H1 (cell line): ENCODE data around the gene ACKR3. TPM values are rescaled to one million over a fixed set of nuclear protein-coding genes. Genes with fewer than 3 reads are reported as not detected.

Source experiments
- CTCF ChIA-PET: fragments of 300-600 bp; sonication (Branson Sonifier 250); formaldehyde crosslinking; loops from one replicate; lab custom pipeline; 2021; ENCODE audit not compliant: partially characterized antibody; lab: Charles Lee
- POLR2A ChIA-PET: fragments of 300-600 bp; sonication (Branson Sonifier 250); formaldehyde crosslinking; loops from one replicate; lab custom pipeline; 2021; ENCODE audit warnings: inconsistent platforms; ENCODE audit not compliant: partially characterized antibody; lab: Charles Lee
- DNase-seq, 2 experiments: peaks; one replicate each; pipeline versions ENCODE4 v3.0.0 to v3.0.0-alpha.2; 2010 to 2022; ENCODE audit warnings: low spot score in 2 of 2, low read depth in 1 of 2, mixed read lengths in 1 of 2
- FAIRE-seq: peaks from 2 replicates; lab custom pipeline; 2011; peaks lifted over from hg19 to GRCh38; lab: Jason Lieb, UNC
- H2AFZ ChIP-seq: 2 replicates; pipeline ENCODE4 v1.8.1; 2012; ENCODE audit warnings: low read length, inconsistent platforms
- H2AK5ac ChIP-seq: 2 replicates; pipeline ENCODE4 v1.6.1; 2013; ENCODE audit warnings: low read depth, low read length
- H2BK120ac ChIP-seq: replicated peaks from 2 replicates; pipeline ENCODE3; 2013; ENCODE audit warnings: low read depth, low read length, inconsistent platforms
- H2BK12ac ChIP-seq: 2 replicates; pipeline ENCODE4 v1.6.1; 2013; ENCODE audit warnings: low read depth, low read length
- H2BK15ac ChIP-seq: 2 replicates; pipeline ENCODE4 v1.6.1; 2013; ENCODE audit warnings: low read length
- H2BK20ac ChIP-seq: 2 replicates; pipeline ENCODE4 v1.6.1; 2013; ENCODE audit warnings: low read length
- H2BK5ac ChIP-seq: 2 replicates; pipeline ENCODE4 v1.6.1; 2013; ENCODE audit warnings: low read depth, low read length
- H3K14ac ChIP-seq: 2 replicates; pipeline ENCODE4 v1.6.1; 2013; ENCODE audit warnings: inconsistent platforms; ENCODE audit not compliant: insufficient read length
- H3K18ac ChIP-seq: 2 replicates; pipeline ENCODE4 v1.6.1; 2013; ENCODE audit warnings: low read length; ENCODE audit errors: extremely low read depth
- H3K23ac ChIP-seq: 2 replicates; pipeline ENCODE4 v1.6.1; 2013; ENCODE audit warnings: inconsistent platforms; ENCODE audit not compliant: insufficient read length
- H3K23me2 ChIP-seq: 2 replicates; pipeline ENCODE4 v1.6.1; 2013; ENCODE audit warnings: low read depth, low read length
- H3K27ac ChIP-seq: 2 replicates; pipeline ENCODE4 v1.6.1; 2011; ENCODE audit warnings: low read depth, low read length, inconsistent platforms
- H3K27me3 ChIP-seq, 4 experiments: replicated peaks in 1 of 4; 1 replicate in 1 of 4; 2 replicates in 3 of 4; pipeline versions ENCODE4 v1.6.1 to v1.8.1; 2011 to 2013; ENCODE audit warnings: low read length in 3 of 4, mild to moderate bottlenecking in 3 of 4, inconsistent platforms in 2 of 4, mixed read lengths in 2 of 4, moderate library complexity in 1 of 4; ENCODE audit not compliant: control insufficient read depth in 3 of 4, insufficient read depth in 3 of 4; ENCODE audit errors: extremely low read depth in 1 of 4
- H3K36me3 ChIP-seq, 4 experiments: 2 replicates each; pipeline versions ENCODE4 v1.6.1 to v1.8.1; 2011 to 2013; ENCODE audit warnings: mild to moderate bottlenecking in 4 of 4, low read length in 3 of 4, moderate library complexity in 2 of 4, control low read depth in 1 of 4, inconsistent platforms in 1 of 4; ENCODE audit not compliant: insufficient read depth in 4 of 4, control insufficient read depth in 2 of 4
- H3K4ac ChIP-seq: replicated peaks from 2 replicates; pipeline ENCODE3; 2013; ENCODE audit warnings: low read length, low read depth, mixed read lengths, inconsistent platforms; ENCODE audit not compliant: insufficient read length
- H3K4me1 ChIP-seq, 4 experiments: replicated peaks in 1 of 4; 1 replicate in 1 of 4; 2 replicates in 3 of 4; pipeline versions ENCODE4 v1.6.1 to v1.8.1; 2011 to 2013; ENCODE audit warnings: low read length in 3 of 4, inconsistent platforms in 2 of 4, mixed read lengths in 1 of 4; ENCODE audit not compliant: insufficient read depth in 4 of 4, control insufficient read depth in 3 of 4
- H3K4me2 ChIP-seq, 2 experiments: 2 replicates each; pipeline versions ENCODE4 v1.6.1 to v1.8.1; 2011 to 2013; ENCODE audit warnings: low read depth in 2 of 2, low read length in 2 of 2, control low read depth in 1 of 2, inconsistent platforms in 1 of 2, mild to moderate bottlenecking in 1 of 2; ENCODE audit not compliant: insufficient read depth in 1 of 2
- H3K4me3 ChIP-seq, 4 experiments: fragments of 200-600, 300-600 bp in 1 of 4; sonication (generic), shearing (Covaris generic), sonication (Bioruptor Twin) in 1 of 4; 2 replicates each; pipeline versions ENCODE4 v1.5.1 to v1.8.1; 2011 to 2016; ENCODE audit warnings: low read length in 4 of 4, low read depth in 3 of 4, control low read depth in 2 of 4, inconsistent platforms in 2 of 4, mild to moderate bottlenecking in 2 of 4, mixed read lengths in 1 of 4, moderate library complexity in 1 of 4; ENCODE audit not compliant: insufficient read depth in 2 of 4; ENCODE audit errors: extremely low read depth in 1 of 4
- H3K56ac ChIP-seq: replicated peaks from 2 replicates; pipeline ENCODE3; 2013; ENCODE audit warnings: low read depth, mild to moderate bottlenecking, mixed read lengths, low read length, inconsistent platforms; ENCODE audit not compliant: insufficient read length
- H3K79me1 ChIP-seq: 2 replicates; pipeline ENCODE4 v1.6.1; 2013; ENCODE audit warnings: low read depth, low read length, control low read depth
- H3K79me2 ChIP-seq, 2 experiments: 2 replicates each; pipeline versions ENCODE4 v1.6.1 to v1.8.1; 2012 to 2013; ENCODE audit warnings: low read length in 2 of 2, mild to moderate bottlenecking in 2 of 2, inconsistent platforms in 1 of 2; ENCODE audit not compliant: insufficient read depth in 2 of 2, control insufficient read depth in 1 of 2
- H3K9ac ChIP-seq, 4 experiments: replicated peaks in 1 of 4; 1 replicate in 1 of 4; 2 replicates in 3 of 4; pipeline versions ENCODE4 v1.6.1 to v1.8.1; 2011 to 2013; ENCODE audit warnings: low read depth in 3 of 4, low read length in 3 of 4, control low read depth in 2 of 4, mild to moderate bottlenecking in 2 of 4, moderate library complexity in 2 of 4, inconsistent platforms in 1 of 4; ENCODE audit errors: extremely low read depth in 1 of 4
- H3K9me3 ChIP-seq, 2 experiments: 2 replicates each; pipeline versions ENCODE4 v1.6.1 to v1.8.1; 2012 to 2013; ENCODE audit warnings: mild to moderate bottlenecking in 2 of 2, moderate library complexity in 2 of 2, control low read depth in 1 of 2, inconsistent platforms in 1 of 2, low read depth in 1 of 2, low read length in 1 of 2, mixed read lengths in 1 of 2; ENCODE audit not compliant: insufficient read depth in 2 of 2
- H4K20me1 ChIP-seq, 2 experiments: replicated peaks in 1 of 2; 2 replicates each; pipeline versions ENCODE3 to v1.8.1; 2011 to 2013; ENCODE audit warnings: inconsistent platforms in 2 of 2, low read length in 2 of 2, mild to moderate bottlenecking in 1 of 2; ENCODE audit not compliant: insufficient read depth in 2 of 2, control insufficient read depth in 1 of 2
- H4K5ac ChIP-seq: 2 replicates; pipeline ENCODE4 v1.6.1; 2013; ENCODE audit warnings: low read length, low read depth, mixed read lengths, inconsistent platforms; ENCODE audit not compliant: insufficient read length
- H4K8ac ChIP-seq: 2 replicates; pipeline ENCODE4 v1.8.0; 2013; ENCODE audit warnings: mild to moderate bottlenecking, moderate library complexity, low read length, inconsistent platforms; ENCODE audit not compliant: insufficient read depth; ENCODE audit errors: extremely low read depth
- H4K91ac ChIP-seq: replicated peaks from 2 replicates; pipeline ENCODE3; 2013; ENCODE audit warnings: low read length, mixed read lengths, inconsistent platforms; ENCODE audit not compliant: insufficient read length
- RAD21 ChIP-seq, 2 experiments: IDR thresholded peaks in 1 of 2; conservative IDR thresholded peaks in 1 of 2; 2 replicates each; pipeline ENCODE4 v1.6.1; 2011; ENCODE audit warnings: low read depth in 2 of 2, low read length in 2 of 2, improper control_type of control experiment in 1 of 2, inconsistent platforms in 1 of 2, mild to moderate bottlenecking in 1 of 2, moderate library complexity in 1 of 2
- TCF12 ChIP-seq: IDR thresholded peaks from 2 replicates; pipeline ENCODE4 v1.6.1; 2011; ENCODE audit warnings: low read depth, mild to moderate bottlenecking, low read length
- WGBS, 2 experiments: shearing (Covaris generic) in 1 of 2; methylation state at CpG; one replicate each; pipeline versions ENCODE4 v1.1.6 to v1.1.7; 2013 to 2015; ENCODE audit warnings: low lambda C conversion rate in 2 of 2, mixed read lengths in 2 of 2, inconsistent platforms in 1 of 2, low coverage in 1 of 2, missing lambda C conversion rate in 1 of 2; ENCODE audit not compliant: insufficient replicate concordance in 2 of 2, insufficient coverage in 1 of 2, insufficient read length in 1 of 2; ENCODE audit errors: extremely low coverage in 1 of 2, missing lambda C conversion rate in 1 of 2; 5-methylcytosine and 5-hydroxymethylcytosine counted together
- polyA plus RNA-seq, 7 experiments: library from polyadenylated mRNA; depleted of rRNA in 3 of 7; stranded (reverse) in 5 of 7; unstranded in 2 of 7; fragments of >200 nt in 5 of 7; fragments of 200-250 nt in 2 of 7; gene quantifications; 1 replicate in 5 of 7; 2 replicates in 1 of 7; 4 replicates in 1 of 7; pipeline versions ENCODE4 v1.2.1 to v1.2.3, GENCODE V29; 2011 to 2013; ENCODE audit warnings: missing spikeins in 2 of 7, mixed read lengths in 2 of 7
- total RNA-seq: library from RNA; stranded (reverse); fragmentation: NEBNext Ultra II Directional; extraction: Animal tissue kit (Norgen Biotek cat#: 25700); gene quantifications from 2 replicates; pipeline ENCODE4 v1.2.1, GENCODE V29; 2021

The ACKR3 gene
- total and polyA plus RNA-seq, 2 of the 8 experiments (the other 6 are each of a cell fraction or from before 2014, with no cell fraction given), result 1.4 to 24.4 TPM

GRCh38 chr2:236626391-236627150 is 56.9 kb downstream of the ACKR3 start:
- POLR2A ChIA-PET, result no interaction called here
- H2BK15ac ChIP-seq, result no peak overlapping the region
- H3K27me3 ChIP-seq, result no peaks in the 10 kb centered on the region; a peak in 1 of 7 replicates
- H2AFZ ChIP-seq, result no peak overlapping the region
- no peaks in the 10 kb centered on the region for H4K20me1 ChIP-seq
- no peak overlapping the region for H4K5ac ChIP-seq
- H2BK5ac ChIP-seq, result no peak overlapping the region
- H3K9ac ChIP-seq, result no peak overlapping the region
- H4K91ac ChIP-seq, result no peak overlapping the region
- H3K4me1 ChIP-seq, result peaks cover 0 to 3% (median under 1%) of the 10 kb centered on the region in 4 experiments; a peak in 2 of 7 replicates
- H3K14ac ChIP-seq, result no peak overlapping the region
- no peak overlapping the region for H2BK20ac ChIP-seq
- no peak overlapping the region for H3K4me3 ChIP-seq
- FAIRE-seq (no peak), DNase-seq (no peak)
- no peak overlapping the region for H3K4me2 ChIP-seq
- H3K23me2 ChIP-seq, result no peaks in the 10 kb centered on the region
- H3K27ac ChIP-seq, result no peak overlapping the region
- peak in 1 of 2 experiments; percentile 2; a peak in 1 of 4 replicates for TF ChIP-seq RAD21 (IDR thresholded peaks at IDR 0.05 in 1 of 2, conservative IDR thresholded peaks at IDR 0.05 in 1 of 2; ENCODE audit: low read depth in 2 of 2, low read length in 2 of 2)
- TF ChIP-seq TCF12, result no peak
- H3K79me2 ChIP-seq, result no peaks in the 10 kb centered on the region
- no peak overlapping the region for H3K23ac ChIP-seq
- no peak overlapping the region for H3K4ac ChIP-seq
- 90% methylated on average over 19 of the region's 20 CpGs; no CpG with 5 or more reads in 1 of the 2 experiments for WGBS, 2 experiments
- H2BK12ac ChIP-seq, result no peak overlapping the region
- CTCF ChIA-PET, result interaction anchor here (0.6 to 5.0 kb wide), 8 partner anchors 12 to 114 kb away, joined by 3 to 35 read pairs (median 3); no protein-coding TSS in a partner anchor
- no peaks in the 10 kb centered on the region for H3K9me3 ChIP-seq
- no peaks in the 10 kb centered on the region for H3K79me1 ChIP-seq
- H3K56ac ChIP-seq, result no peak overlapping the region
- no peak overlapping the region for H3K18ac ChIP-seq
- no peak overlapping the region for H2AK5ac ChIP-seq
- no peak overlapping the region for H4K8ac ChIP-seq
- H3K36me3 ChIP-seq, result no peaks in the 10 kb centered on the region
- no peak overlapping the region for H2BK120ac ChIP-seq
